ENCODE data around the gene HAGH.
A peak's percentile ranks its signal among the peaks of the same experiment; 100 is the strongest.

Gene HAGH

GRCh38 chr16:1781254-1781653, 45.4 kb downstream of the HAGH start:
- TF ChIP-seq, protein P1, sequence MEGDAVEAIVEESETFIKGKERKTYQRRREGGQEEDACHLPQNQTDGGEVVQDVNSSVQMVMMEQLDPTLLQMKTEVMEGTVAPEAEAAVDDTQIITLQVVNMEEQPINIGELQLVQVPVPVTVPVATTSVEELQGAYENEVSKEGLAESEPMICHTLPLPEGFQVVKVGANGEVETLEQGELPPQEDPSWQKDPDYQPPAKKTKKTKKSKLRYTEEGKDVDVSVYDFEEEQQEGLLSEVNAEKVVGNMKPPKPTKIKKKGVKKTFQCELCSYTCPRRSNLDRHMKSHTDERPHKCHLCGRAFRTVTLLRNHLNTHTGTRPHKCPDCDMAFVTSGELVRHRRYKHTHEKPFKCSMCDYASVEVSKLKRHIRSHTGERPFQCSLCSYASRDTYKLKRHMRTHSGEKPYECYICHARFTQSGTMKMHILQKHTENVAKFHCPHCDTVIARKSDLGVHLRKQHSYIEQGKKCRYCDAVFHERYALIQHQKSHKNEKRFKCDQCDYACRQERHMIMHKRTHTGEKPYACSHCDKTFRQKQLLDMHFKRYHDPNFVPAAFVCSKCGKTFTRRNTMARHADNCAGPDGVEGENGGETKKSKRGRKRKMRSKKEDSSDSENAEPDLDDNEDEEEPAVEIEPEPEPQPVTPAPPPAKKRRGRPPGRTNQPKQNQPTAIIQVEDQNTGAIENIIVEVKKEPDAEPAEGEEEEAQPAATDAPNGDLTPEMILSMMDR (IDR thresholded peaks at IDR 0.05; ENCODE audit: low read depth, low read length) = no peak
- Histone ChIP-seq H3K27me3 (ENCODE audit: insufficient read depth, low read depth, severe bottlenecking) (no peaks in the 10 kb centered on the region), H3K27ac (no peak overlapping the region; the same call in 1 of the 2 replicates), H3K9me3 (ENCODE audit: severe bottlenecking) (no peaks in the 10 kb centered on the region), H3K4me3 (ENCODE audit: low read depth, low read length) (peak overlapping the region; percentile 74), H3K36me3 (peaks cover 65% of the 10 kb centered on the region)
- DNase-seq = peak; percentile 6

GRCh38 chr16:1780677-1781072, 46.0 kb downstream of the HAGH start:
- Histone ChIP-seq H3K27ac (no peak overlapping the region), H3K27me3 (ENCODE audit: insufficient read depth, low read depth, severe bottlenecking) (no peaks in the 10 kb centered on the region), H3K9me3 (ENCODE audit: severe bottlenecking) (no peaks in the 10 kb centered on the region), H3K36me3 (peaks cover 66% of the 10 kb centered on the region), H3K4me3 (ENCODE audit: low read depth, low read length) (no peak overlapping the region)
- DNase-seq = no peak
- TF ChIP-seq, protein P1 (IDR thresholded peaks at IDR 0.05; ENCODE audit: low read depth, low read length) = no peak

- DNase-seq = no peak
- no peaks in the 10 kb centered on the region for H3K27me3 ChIP-seq (ENCODE audit: insufficient read depth, low read depth, severe bottlenecking)
- H3K4me3 ChIP-seq (ENCODE audit: low read depth, low read length) = no peak overlapping the region
- TF ChIP-seq, protein P1 (IDR thresholded peaks at IDR 0.05; ENCODE audit: low read depth, low read length) = no peak
- H3K9me3 ChIP-seq (ENCODE audit: severe bottlenecking) = no peaks in the 10 kb centered on the region
- 0 out of 2 replicates have a peak overlapping the region, but pooled peaks have one; percentile 9 for H3K27ac ChIP-seq
- peaks cover 68% of the 10 kb centered on the region for H3K36me3 ChIP-seq
Measured at GRCh38 chr16:1779741-1780676, 46.6 kb downstream of the HAGH start.

DNA sequence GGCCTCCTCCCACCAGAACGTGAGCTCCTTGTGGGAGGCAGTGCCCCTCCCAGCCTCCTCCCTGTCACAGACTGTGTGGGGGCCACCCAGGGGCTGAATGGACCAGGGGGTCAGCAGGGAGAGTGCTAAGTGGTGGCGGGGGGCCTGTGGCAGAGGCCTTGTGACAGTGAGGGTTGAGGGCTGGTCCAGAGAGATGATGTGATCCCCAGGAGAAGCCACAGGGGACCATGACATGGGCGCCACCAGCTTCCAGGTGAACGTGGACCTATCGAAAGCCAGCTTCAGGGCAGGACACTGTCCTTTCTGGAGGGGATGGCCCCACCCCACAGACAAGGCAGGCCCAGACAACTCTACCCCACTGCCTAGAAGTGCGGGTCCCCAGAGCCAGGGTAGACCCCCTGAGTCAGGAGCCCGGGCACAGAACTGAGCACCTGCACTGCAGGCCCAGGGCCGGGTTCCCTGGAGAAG, 47.4 kb downstream of the HAGH start:
- no peak for DNase-seq
- no peaks in the 10 kb centered on the region for H3K27me3 ChIP-seq (ENCODE audit: insufficient read depth, low read depth, severe bottlenecking)
- H3K27ac ChIP-seq = 0 out of 2 replicates have a peak overlapping the region, but pooled peaks have one; percentile 9
- H3K4me3 ChIP-seq (ENCODE audit: low read depth, low read length) = no peak overlapping the region
- TF ChIP-seq, protein P1 (IDR thresholded peaks at IDR 0.05; ENCODE audit: low read depth, low read length) = no peak
- H3K9me3 ChIP-seq (ENCODE audit: severe bottlenecking) = no peaks in the 10 kb centered on the region
- peaks cover 63% of the 10 kb centered on the region for H3K36me3 ChIP-seq

DNA sequence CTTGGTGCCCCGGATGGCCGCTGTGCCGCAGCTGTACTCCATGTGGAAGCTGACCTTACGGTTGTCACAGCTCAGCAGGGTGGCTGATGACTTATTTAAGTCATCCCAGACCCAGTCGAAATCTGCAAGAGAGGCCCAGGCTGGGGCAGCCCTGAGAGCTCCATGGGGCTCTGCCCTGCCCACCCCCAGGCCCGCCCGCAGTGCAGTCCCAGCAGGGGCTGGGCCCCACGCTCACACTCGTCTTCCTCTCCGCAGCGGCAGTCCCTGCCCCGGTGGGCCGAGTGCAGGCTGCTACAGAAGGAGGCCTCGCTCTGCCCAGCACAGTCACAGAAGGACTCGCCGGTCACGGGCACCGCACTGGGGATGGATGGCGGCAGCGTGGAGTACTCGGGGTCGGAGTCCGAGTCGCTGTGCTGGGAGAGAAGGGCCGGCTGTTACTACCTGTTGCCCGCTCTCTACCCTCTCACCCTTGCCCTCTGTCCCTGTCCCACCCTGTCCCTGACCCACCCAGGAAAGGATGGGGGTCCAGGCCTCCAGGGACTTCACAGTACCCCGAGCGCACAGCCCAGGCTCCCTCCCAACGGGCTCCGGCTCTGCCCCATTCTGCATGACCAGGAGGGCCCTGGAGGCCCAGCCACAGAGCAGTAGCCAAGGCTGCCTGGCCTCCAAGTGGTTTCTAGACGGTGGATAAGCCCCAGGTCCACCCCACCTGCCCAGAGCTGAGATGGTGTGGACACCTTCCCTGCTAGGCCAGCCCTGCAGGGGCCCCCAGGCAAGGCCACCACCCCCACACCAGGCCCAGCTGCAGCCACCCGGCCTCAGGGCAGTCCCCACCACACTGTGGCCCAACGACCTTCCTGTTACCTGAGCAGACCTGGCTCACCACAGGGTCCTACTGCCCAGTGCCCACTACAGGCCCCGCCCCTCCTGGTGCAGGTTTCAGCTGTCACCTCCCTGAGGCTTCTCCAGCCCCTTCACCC, 48.1 kb downstream of the HAGH start:
- Histone ChIP-seq H3K36me3 (peaks cover 60% of the 10 kb centered on the region), H3K4me3 (ENCODE audit: low read depth, low read length) (no peak overlapping the region), H3K27ac (peak overlapping the region; percentile 22), H3K9me3 (ENCODE audit: severe bottlenecking) (no peaks in the 10 kb centered on the region), H3K27me3 (ENCODE audit: insufficient read depth, low read depth, severe bottlenecking) (no peaks in the 10 kb centered on the region)
- TF ChIP-seq, protein P1 (IDR thresholded peaks at IDR 0.05; ENCODE audit: low read depth, low read length) = no peak
- DNase-seq = no peak
